NB4 (cell line): ENCODE measurements around the gene PPID.
A peak's percentile ranks its signal among the peaks of the same experiment; 100 is the strongest.

ENCODE experiments used
- DNase-seq: peaks from one replicate; pipeline ENCODE4 v3.0.0; 2010; ENCODE audit warnings: low read depth
- H3K4me3 ChIP-seq: one replicate; pipeline ENCODE4 v1.5.1; 2011; ENCODE audit warnings: mild to moderate bottlenecking, low read depth, low read length, moderate library complexity
- CTCF ChIP-seq: IDR thresholded peaks from one replicate; pipeline ENCODE4 v1.5.1; 2012; ENCODE audit warnings: low read depth, low read length
- MAX ChIP-seq: IDR thresholded peaks from 2 replicates; pipeline ENCODE4 v1.6.1; 2011; ENCODE audit warnings: low read depth, low read length
- MYC ChIP-seq: IDR thresholded peaks from 2 replicates; pipeline ENCODE4 v1.6.1; 2011; ENCODE audit warnings: low read depth, low read length
- POLR2A ChIP-seq: IDR thresholded peaks from 2 replicates; pipeline ENCODE4 v1.6.1; 2011; ENCODE audit warnings: mild to moderate bottlenecking; ENCODE audit not compliant: insufficient read length; ENCODE audit errors: extremely low read depth

Gene PPID

GRCh38 chr4:158722917-158723793 is at the start of gene PPID:
PPID (minus strand) TSS chr4:158723396; CDS start chr4:158723288, 108 bp downstream.
- DNase-seq, result peak; percentile 89
- peak within 1 kb of the TSS; percentile 97 for H3K4me3 ChIP-seq
- TF ChIP-seq MAX (peak; percentile 79), POLR2A (peak; percentile 55), CTCF (no peak), MYC (peak; percentile 74)

GRCh38 chr4:158771776-158772175 is 48.6 kb upstream of the PPID start:
- TF ChIP-seq POLR2A, result no peak
- TF ChIP-seq MYC, result no peak
- no peak for TF ChIP-seq CTCF
- no peak for TF ChIP-seq MAX
- H3K4me3 ChIP-seq, result no peak overlapping the region
- no peak for DNase-seq

- no peak for TF ChIP-seq CTCF
- TF ChIP-seq MAX, result no peak
- no peak for TF ChIP-seq POLR2A
- TF ChIP-seq MYC, result no peak
- DNase-seq, result no peak
- H3K4me3 ChIP-seq, result no peak overlapping the region
Observed at GRCh38 chr4:158770671-158771070, 47.5 kb upstream of the PPID start.

- peak overlapping the region; percentile 60 for H3K4me3 ChIP-seq
- TF ChIP-seq CTCF (no peak), MYC (no peak), POLR2A (no peak), MAX (no peak)
- peak; percentile 45 for DNase-seq
Observed at GRCh38 chr4:158769175-158769921, 46.2 kb upstream of the PPID start.

- peak; percentile 63 for DNase-seq
- TF ChIP-seq MAX (no peak), MYC (no peak), CTCF (no peak), POLR2A (no peak)
- H3K4me3 ChIP-seq, result peak within 1 kb of the TSS; percentile 60
Observed at GRCh38 chr4:158768555-158769174, 45.5 kb upstream of the PPID start, which contains the start of gene FNIP2. FNIP2 (plus strand) TSS chr4:158769026; CDS start chr4:158769213, 187 bp downstream.
